Psoas muscle (tissue), 8 donors: ENCODE results near the gene PREB. TPM values are rescaled to one million over a fixed set of nuclear protein-coding genes. Genes with fewer than 3 reads are reported as not detected.

Source experiments
- ATAC-seq, 4 donors: fragments of 200-7000 bp; cut with Tn5 transposase; one replicate each; pipeline ENCODE4 v1.9.1; 2020; ENCODE audit warnings: moderate library complexity in 3 of 4, mild to moderate bottlenecking in 2 of 4
- DNase-seq, 2 donors: peaks; one replicate each; pipeline ENCODE4 v3.0.0-alpha.2; 2020
- H3K27ac ChIP-seq: fragments of 200-600 bp; one replicate; pipeline ENCODE4 v1.8.0; 2022
- H3K27me3 ChIP-seq, 3 donors: fragments of 200-600 bp in 1 of 3; one replicate each; pipeline versions ENCODE4 v1.6.1 to v1.8.0; 2013 to 2022; ENCODE audit warnings: low read length in 2 of 3, mild to moderate bottlenecking in 2 of 3, moderate library complexity in 1 of 3; ENCODE audit not compliant: insufficient read depth in 3 of 3
- H3K36me3 ChIP-seq, 2 donors: fragments of 200-600 bp in 1 of 2; one replicate each; pipeline versions ENCODE4 v1.6.1 to v1.8.0; 2013 to 2022; ENCODE audit warnings: low read depth in 1 of 2, mild to moderate bottlenecking in 1 of 2, moderate library complexity in 1 of 2; ENCODE audit not compliant: insufficient read depth in 1 of 2
- H3K4me1 ChIP-seq: fragments of 200-600 bp; one replicate; pipeline ENCODE4 v1.8.0; 2022
- H3K4me3 ChIP-seq: fragments of 200-600 bp; one replicate; pipeline ENCODE4 v1.8.0; 2022; ENCODE audit warnings: mild to moderate bottlenecking
- H3K9me3 ChIP-seq: fragments of 200-600 bp; one replicate; pipeline ENCODE4 v1.8.0; 2022
- CTCF ChIP-seq: fragments of 200-600 bp; IDR thresholded peaks from one replicate; pipeline ENCODE4 v1.8.0; 2022; ENCODE audit warnings: antibody characterized with exemption
- WGBS, 3 donors: extraction: QIAGEN DNeasy Blood & Tissue Kit; methylation state at CpG; one replicate each; pipeline versions ENCODE4 v1.1.6 to v1.1.7; 2013; 5-methylcytosine and 5-hydroxymethylcytosine counted together
- intact Hi-C, 2 donors: fragments of 100-400 bp; cut with DNase I; formaldehyde crosslinking; loops; one replicate each; pipeline versions ENCODE4 v1.11.0 to v1.14.2; 2022
- polyA plus RNA-seq, 3 donors: library from polyadenylated mRNA; stranded (reverse); fragments of 200-250 nt; gene quantifications; one replicate each; pipeline ENCODE4 v1.2.3, GENCODE V29; 2013
- total RNA-seq, 4 donors: library from RNA; stranded (reverse); fragmentation: NEBNext Ultra II Directional in 2 of 4; extraction: Animal tissue kit (Norgen Biotek cat#: 25700) in 2 of 4; gene quantifications; one replicate each; pipeline versions ENCODE4 v1.2.1 to v1.2.4, GENCODE V29; 2021 to 2023
- donor health status: healthy with polysubstance abuse.
- donor health status: DM: no; HTN: no; CAD: no; lungs with moderate emphysema.
- donor health status: Bipolar disorder and iron deficiency.
- donor health status: healthy.
- donor health status: DM: yes; HTN: yes; CAD: no.
- donor health status: DM: no; HTN: no; CAD: no.
- donor health status: DM: no; HTN: no; CAD: no.
- donor health status: DM: yes; HTN: yes; CAD: no.

PREB gene
- total and polyA plus RNA-seq, 7 donors: 57.4 to 206 (median 125) TPM

GRCh38 chr2:27152796-27153464 lies 18.5 kb upstream of the PREB start:
- H3K27me3 ChIP-seq: no peaks in the 10 kb centered on the region
- H3K4me3 ChIP-seq: no peak overlapping the region
- TF ChIP-seq CTCF: no peak
- H3K27ac ChIP-seq: no peak overlapping the region
- 75 to 85% (median 79%) methylated on average over 2 of the region's 2 CpGs for WGBS, 3 donors
- no peaks in the 10 kb centered on the region for H3K4me1 ChIP-seq
- DNase-seq (no peak), ATAC-seq (no peak)
- H3K36me3 ChIP-seq: no peaks in the 10 kb centered on the region
- H3K9me3 ChIP-seq: no peaks in the 10 kb centered on the region
- intact Hi-C loops: no loop called here

- H3K9me3 ChIP-seq: no peaks in the 10 kb centered on the region
- WGBS, 3 donors: 86 to 90% (median 88%) methylated on average over 8 of the region's 8 CpGs
- intact Hi-C loops: no loop called here
Measured at GRCh38 chr2:27152102-27152795, 17.8 kb upstream of the PREB start.

GRCh38 chr2:27150639-27151230 lies 16.3 kb upstream of the PREB start:
- intact Hi-C loops: no loop called here
- DNase-seq (no peak), ATAC-seq (peak in 2 of 4 donors; percentile 14 to 43)
- WGBS, 3 donors: 55 to 74% (median 67%) methylated on average over 8 of the region's 8 CpGs
- Histone ChIP-seq H3K9me3 (no peaks in the 10 kb centered on the region), H3K27me3 (no peaks in the 10 kb centered on the region), H3K36me3 (no peaks in the 10 kb centered on the region), H3K4me1 (no peaks in the 10 kb centered on the region), H3K4me3 (no peak overlapping the region), H3K27ac (no peak overlapping the region)
- TF ChIP-seq CTCF: no peak

More at GRCh38 chr2:27152102-27152795, 17.8 kb upstream of the PREB start:
- Histone ChIP-seq H3K4me3 (no peak overlapping the region), H3K27ac (no peak overlapping the region), H3K4me1 (no peaks in the 10 kb centered on the region), H3K36me3 (no peaks in the 10 kb centered on the region), H3K27me3 (no peaks in the 10 kb centered on the region)
- ATAC-seq (no peak), DNase-seq (no peak)
- no peak for TF ChIP-seq CTCF

- WGBS, 3 donors: 85 to 87% (median 86%) methylated on average over 29 of the region's 29 CpGs
- ATAC-seq (peak in 1 of 4 donors; percentile 9), DNase-seq (no peak)
- H3K4me3 ChIP-seq: no peak overlapping the region
- no peaks in the 10 kb centered on the region for H3K4me1 ChIP-seq
- no peaks in the 10 kb centered on the region for H3K27me3 ChIP-seq
- TF ChIP-seq CTCF: no peak
- no peaks in the 10 kb centered on the region for H3K9me3 ChIP-seq
- H3K36me3 ChIP-seq: no peaks in the 10 kb centered on the region
- intact Hi-C loops: no loop called here
- H3K27ac ChIP-seq: no peak overlapping the region
Measured at GRCh38 chr2:27149570-27150405, 15.4 kb upstream of the PREB start.
